T-helper 1 cell (primary cell): Measurements from ENCODE around the gene RPS6KA1.

ENCODE experiments used
- DNase-seq, 5 donors: peaks; one replicate each; pipeline ENCODE4 v3.0.0-alpha.2; 2012 to 2020

The RPS6KA1 gene

DNA sequence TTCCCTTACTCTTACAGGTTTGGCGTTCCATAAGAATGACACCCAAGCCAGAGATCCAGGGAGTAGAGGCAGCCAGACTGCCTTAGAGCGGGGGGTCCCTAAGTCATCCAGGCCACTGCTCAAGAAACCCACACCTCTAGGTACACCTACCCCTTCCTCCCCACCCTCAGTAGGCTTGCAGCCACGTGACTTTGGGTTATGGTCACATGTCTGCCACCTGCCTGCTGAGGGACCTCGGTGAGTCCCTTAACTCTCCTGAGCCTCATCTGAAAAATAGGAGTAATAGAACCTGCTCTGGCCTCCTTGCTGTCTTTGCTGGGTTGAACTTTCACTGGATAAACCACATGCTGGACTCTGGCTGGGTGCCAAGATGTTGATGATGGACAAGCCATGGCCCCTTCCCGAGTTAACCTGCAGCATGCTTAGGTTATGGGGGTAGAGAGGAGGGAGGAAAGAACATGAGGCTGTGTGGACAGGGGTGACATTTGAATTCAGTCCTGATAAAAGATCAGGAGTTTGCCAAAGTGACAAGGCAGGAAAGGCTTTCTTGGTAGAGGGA is 4.5 kb downstream of the RPS6KA1 start:
- DNase-seq = no peak

DNA sequence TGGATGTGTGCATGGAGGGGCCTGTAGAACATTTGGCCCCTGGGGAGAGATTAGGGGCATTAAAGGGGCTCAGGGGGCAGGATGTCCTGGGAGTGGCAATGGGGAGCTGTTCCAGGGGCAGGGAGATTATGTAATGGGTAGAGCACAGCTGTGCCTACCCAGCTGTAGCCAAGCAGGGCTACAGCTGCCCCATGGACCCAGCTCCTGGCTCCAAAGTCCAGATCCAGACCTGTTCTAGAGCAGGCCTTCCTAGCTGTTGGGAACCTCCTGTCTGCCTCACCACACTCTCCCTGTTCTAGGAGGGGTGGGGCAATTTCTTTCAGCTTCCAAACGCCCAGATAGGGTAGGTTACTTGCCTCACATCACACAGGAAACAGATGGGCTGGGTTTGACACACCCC is 5.6 kb downstream of the RPS6KA1 start:
- DNase-seq = no peak

DNA sequence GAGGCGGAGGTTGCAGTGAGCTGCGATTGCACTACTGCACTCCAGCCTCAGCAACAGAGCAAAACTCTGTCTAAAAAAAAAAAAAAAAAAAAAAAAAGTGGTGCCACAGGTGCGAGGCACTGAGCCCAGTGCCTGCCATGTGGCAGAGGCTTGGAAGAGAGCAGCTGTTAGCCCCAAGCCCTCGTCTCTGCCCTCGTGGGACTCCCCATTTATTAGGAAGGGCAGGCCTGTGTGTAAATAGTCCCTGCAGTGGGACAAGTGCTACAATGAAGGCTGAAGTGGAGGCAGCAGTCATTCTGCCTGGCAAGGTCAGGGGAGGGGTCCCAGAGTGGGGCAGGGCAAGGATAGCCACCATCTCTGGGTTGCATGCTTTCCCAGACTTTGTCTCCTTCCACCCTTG is 6.5 kb downstream of the RPS6KA1 start:
- no peak for DNase-seq

DNA sequence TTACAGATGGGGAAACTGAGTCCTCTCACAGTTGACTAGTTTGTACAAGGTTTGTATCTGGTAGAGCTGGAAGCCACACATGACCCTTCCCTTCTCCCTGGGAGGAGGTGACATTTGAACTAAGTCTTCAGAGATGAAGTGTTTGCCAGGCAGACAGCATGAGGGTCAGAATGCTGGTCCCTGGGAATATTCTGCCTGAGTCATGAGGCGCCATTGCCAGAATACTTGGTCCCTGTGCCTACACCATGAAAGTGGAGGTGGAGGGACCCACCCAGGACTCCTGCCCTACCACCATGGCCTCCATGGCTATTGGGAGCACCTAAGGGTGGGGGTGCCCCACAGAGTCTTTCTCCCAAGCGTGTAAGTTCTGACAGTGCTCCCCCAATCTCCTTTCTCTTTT is 7.0 kb downstream of the RPS6KA1 start:
- DNase-seq = no peak

DNA sequence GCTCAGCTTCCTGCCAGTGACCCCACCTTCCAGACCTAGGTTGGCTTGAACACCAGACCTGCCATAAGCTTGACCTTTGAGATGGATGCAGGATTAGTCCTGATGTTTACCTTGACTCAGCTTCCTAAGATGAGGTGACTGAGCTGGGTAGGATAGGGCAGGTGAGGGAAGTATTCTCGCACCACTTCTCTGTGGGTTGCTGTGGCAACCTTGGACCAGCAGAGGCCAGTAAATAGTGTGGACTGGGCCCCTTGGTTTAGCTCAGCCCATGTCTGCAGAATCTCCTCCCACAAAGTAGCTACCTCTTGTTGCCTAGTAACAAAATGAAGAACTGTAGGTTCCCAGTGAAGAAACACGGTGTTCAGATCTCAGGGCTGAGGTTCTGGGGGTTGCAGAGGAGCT is 8.4 kb downstream of the RPS6KA1 start:
- DNase-seq = no peak

DNA sequence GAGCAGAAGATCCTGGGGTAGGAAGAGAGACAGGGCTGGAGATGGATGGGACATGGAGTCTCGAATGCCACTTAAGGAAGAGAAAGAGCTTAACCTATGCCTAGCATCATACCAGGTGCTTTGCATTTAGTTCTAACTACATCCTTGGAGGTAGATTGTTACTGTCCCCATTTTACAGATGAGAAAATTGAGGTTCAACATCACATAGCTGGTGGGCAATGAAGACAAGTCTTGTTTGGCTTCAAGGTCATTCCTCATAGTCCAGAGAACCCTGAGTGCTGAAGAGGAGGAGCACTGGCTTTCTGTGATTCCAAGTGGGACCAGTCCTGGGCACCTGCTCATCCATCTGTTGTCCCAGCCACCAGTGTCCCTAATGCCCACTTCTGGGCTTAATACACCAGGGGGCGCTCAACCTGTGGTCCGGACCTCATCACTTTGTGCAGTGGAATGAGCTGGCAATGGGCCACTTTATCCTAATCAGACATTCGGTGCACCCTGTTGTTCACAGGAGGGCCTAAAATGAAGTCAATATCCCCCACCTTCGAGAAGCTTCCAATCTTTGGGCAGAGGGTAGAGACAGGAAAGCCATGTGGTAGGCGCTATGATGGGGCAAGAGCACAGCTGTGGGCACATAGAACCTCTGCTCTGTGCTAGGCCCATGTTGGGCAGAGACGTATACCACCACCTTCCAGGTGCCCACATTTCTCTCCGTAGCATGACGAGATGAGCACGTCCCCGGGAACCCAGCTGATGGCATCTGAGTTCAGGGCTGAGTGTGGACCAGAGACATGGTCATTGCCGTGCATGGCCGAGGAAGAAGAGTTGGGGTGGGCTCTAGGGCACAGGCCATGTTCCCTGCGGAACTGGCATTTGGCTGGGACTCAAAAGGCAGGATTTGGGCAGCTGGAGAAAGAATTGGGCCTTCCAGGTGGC is 9.2 kb downstream of the RPS6KA1 start:
- DNase-seq = peak in 4 of 5 donors; percentile 19 to 58 (median 36)

DNA sequence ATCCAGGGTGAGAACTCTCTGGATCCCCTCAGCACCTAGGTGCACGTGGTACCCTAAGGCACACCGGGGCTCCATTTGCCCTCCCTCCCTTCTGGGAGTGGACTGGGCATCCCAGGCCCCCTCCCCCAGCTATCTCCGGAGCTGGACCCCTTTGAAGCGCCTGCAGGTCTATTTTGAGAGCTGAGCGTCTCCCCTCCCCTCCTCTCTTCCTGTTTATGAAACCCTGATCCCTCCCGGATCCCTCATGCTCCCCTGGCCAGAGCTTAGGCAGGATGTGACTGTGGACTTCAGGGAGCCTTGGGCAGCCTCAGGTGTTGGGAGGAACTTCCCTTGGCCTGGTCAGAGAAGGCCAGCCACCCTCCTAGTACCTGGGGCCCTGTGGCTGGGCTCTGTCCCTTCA is 10.2 kb downstream of the RPS6KA1 start:
- no peak for DNase-seq

DNA sequence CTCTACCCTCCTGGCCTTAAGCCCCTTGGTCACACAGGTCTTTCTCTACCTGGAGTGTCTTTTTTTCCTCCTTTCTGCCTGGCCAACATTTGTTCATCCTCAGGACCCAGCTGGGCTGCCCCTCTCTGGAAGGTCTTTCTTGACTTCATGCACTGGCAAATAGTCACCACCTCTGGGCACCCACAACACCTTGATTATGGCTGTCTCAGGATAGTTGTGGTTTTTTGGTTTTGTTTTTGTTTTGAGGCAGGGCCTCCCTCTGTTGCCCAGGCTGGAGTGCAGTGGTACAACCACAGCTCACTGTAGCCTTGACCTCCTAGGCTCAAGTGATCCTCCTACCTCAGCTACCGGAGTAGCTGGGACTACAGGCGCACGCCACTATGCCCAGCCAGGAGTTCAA is 10.8 kb downstream of the RPS6KA1 start:
- DNase-seq = peak in 1 of 5 donors; percentile 54

DNA sequence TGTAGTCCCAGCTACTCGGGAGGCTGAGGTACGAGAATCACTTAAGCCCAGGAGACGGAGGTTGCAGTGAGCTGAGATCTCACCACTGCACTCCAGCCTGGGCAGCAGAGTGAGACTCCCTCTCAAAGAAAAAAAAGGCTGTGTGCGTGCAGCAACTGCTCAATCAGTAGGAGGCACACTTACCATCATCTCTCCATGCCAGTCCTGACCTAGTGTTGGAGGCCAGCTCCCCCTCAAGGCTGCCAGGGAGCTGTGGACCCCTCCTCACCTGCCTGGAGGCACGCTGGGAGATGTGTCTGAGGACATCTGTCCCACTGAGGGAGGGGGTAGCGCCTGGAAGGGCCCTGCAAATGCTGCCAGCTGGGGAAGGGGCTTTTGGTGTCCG is 11.9 kb downstream of the RPS6KA1 start:
- no peak for DNase-seq

DNA sequence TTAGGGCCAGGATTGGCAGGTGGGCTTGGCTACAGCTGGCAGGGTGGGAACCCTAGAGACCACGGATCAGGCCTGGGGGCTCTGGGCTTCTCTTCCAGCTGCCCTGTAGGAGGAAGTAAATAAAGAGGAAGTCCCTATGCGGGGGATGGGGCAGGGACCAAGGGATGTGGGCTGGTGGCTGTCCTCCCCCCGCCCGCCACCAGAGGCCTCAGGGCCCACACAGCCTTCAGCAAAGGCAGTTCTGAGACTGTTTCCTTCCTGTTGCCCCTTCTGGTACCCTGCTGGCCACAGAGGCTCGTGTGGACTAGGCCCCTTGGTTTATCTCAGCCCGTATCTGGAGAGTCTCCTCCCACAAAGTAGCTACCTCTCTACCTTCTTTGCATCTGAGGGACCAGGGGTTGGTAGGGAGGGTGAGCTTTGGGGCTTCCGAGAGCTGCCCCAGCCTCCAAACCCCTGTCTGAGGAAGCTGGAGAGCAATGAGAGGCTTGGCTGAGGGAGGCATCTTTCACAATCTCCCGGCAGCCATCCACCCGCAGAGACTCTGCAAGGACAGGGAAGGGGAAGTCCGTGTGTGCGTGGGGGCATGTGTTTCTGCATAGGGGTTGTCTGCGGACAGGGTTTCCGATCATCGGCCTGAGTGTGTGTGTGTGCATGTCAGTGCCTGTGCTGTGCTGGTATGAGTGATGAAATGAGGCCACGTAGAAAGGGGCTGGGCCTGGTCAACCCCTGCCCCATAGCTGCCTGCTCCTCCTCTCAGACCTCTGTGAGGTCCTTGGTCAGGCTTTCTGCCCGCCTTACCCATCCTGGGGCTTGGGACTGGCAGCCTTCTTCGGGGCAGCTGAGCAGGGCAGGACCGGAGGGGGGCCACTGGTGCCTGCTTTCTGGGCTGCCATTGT is 12.5 kb downstream of the RPS6KA1 start:
- peak; percentile 38 to 92 (median 52) for DNase-seq

DNA sequence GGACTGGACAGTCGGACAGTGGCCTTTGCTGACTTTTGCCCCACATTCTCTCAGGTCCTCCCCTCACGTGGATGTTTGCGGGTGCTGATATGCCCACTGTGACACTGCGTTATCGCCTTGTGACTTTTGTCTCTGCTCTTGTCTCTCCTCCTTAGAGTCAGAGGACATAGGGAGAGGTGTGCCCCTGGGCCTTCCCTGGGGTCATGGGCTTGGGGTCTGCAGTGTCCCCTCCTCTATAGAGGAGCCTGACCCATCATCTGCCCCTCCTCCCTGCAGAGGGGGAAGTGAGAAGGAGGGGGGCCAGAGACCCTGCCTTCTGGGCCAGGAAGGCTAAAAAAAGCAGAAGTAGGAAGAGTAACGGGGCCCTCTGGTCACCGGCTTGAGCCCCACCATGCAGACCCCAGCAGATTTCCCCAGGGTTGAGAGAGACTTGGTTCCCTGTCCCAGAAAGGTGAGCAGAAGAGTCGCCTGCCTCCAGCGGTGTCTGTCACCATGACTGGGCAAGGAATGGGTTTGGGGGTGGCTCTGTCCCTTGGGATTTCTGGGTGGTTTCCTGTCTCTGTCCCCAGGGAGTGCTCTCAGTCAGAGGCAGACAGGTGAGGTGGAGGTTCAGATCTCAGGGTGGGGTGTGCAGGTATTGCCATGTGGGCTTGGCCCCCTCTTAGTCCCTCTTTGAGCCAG is 13.3 kb downstream of the RPS6KA1 start:
- no peak for DNase-seq

DNA sequence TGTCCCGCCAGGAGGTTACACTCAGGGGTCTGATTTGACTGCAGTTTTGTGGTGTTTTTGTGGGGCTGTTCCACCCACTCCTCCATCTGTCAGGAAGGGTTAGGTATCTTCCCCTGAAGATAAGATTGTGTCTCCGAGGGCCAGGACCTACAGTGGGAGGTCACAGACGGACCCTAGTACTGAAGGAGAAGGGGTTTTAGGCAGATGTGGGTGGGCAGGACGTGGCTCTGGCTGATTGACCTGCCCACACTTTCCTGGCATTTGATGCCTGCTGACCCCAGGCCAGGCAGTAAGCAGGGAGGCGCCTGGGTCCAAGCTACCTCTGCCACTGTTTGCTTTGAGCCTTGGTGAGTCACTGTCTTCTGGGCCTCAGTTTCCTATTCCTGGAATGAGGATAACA is 13.9 kb downstream of the RPS6KA1 start:
- no peak for DNase-seq

DNA sequence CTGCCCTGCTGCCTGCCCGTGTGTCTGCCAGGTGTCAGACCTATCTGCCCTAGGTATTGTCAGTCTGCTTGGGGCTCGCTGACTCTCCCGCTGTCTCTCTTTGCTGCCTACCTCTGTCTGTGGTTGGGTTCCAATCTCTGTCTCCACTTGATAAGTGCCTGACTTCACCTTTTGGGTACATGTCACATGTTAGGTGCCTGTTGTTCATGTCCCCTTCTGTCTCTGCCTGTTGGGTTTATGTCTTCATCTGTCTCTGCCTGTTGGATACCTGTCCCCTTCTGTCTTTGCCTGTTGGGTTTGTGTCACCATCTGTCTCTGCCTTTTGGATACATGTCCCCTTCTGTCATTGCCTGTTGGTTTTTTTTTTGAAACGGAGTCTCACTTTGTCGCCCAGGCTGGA is 14.6 kb downstream of the RPS6KA1 start:
- no peak for DNase-seq

DNA sequence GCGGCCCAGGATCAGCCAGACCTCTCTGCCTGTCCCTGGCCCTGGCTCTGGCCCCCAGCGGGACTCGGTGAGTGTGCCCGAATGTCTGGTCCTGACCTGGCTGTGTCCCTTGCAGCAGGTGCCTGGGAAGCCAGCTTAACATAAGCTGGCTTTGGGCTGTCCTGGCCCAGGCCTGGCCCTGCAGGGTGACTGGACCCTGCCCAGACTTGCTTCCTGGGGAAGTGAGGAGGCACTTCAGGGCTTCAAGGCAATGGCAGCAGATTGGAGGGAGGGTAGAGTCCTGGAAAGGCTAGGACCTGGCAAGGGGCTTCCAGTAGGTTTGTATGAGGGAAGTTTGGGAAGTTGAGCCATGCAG is 16.4 kb downstream of the RPS6KA1 start:
- no peak for DNase-seq

DNA sequence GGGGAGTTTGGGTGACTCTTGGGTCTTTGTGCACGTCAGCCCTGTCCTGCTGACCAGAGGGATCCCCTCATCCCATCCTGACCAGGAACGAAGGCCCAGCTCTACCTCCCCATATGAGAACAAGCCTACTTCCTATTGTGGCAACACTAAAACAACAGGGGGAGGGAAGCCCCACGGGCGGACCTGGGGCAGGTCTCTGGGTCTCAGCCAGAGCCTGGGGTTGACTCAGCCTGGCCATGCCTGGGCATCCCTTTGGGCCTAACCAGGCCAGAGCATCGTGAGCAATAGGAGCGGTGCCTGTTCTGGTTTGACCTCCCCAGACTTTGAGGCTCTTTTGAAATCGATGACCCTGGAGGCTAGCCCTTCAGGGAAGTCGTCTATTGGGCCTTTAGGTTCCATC is 16.8 kb downstream of the RPS6KA1 start:
- no peak for DNase-seq

DNA sequence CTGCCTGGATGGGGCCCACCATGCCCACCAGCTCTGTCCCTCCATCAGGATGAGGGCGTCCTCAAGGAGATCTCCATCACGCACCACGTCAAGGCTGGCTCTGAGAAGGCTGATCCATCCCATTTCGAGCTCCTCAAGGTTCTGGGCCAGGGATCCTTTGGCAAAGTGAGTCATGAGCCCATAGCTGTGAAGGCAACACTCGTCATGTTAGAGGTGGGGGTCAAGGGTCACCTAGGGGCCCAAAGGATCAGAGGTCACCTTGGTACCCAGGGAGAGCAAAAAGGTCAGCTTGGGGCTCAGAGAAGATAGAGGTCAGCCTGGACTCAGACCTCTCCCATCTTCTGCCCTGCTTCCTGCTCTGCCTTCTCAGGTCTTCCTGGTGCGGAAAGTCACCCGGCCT is 17.3 kb downstream of the RPS6KA1 start:
- DNase-seq = no peak

DNA sequence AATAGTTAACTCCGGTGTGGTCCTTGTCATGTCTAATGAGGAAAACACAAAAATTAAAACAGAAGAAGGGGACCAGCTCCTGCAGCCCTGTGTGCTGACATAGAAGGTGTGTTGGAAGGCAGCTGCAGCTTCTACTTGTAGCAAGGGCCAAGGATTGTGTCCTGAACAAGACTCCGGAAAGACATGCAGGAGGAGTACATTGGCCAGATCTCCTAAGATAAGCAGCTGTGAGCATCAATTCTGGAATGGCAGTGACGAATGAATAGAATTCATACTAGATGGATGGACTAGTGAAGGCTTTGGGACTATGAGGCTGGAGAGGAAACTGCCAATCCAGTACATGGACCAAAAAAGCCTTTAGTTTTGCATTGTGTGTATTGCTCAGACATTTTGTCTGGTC is 19.3 kb downstream of the RPS6KA1 start:
- no peak for DNase-seq

DNA sequence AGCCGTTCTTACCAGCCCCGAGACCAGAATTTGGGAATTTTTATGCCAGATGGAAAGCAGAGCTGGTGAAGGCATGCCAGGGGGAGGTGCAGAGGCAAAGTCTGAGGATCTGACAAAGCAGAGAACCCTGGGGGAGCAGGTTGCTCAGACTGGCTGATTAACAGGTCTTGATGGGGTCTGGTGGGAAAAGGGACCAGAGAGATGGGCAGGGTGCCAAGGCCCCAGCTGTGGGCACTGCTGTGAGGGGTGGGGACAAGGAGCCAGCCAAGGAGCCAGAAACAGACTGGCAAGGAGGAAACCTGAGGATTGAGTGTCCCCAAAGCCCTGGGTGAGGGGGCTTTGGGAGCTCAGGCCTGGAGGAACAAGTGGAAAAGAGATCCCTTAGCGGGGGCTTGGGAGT is 21.4 kb downstream of the RPS6KA1 start:
- no peak for DNase-seq

DNA sequence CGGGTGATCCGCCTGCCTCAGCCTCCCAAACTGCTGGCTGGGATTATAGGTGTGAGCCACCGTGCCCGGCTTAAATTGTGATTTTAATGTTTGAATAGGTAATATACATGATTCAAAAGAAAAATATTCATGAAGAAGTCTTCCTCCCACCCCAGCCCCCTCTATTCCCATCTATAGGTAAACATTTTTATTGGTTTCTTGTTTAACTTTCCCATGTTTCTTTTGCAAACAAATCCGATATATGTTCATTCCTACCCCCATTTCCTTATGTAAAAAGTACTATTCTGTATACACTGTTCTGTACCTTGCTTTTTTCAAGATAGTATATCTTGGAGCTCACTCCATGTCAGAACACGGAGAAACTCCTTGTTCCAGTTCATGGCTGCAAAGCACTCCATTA is 23.2 kb downstream of the RPS6KA1 start:
- no peak for DNase-seq

DNA sequence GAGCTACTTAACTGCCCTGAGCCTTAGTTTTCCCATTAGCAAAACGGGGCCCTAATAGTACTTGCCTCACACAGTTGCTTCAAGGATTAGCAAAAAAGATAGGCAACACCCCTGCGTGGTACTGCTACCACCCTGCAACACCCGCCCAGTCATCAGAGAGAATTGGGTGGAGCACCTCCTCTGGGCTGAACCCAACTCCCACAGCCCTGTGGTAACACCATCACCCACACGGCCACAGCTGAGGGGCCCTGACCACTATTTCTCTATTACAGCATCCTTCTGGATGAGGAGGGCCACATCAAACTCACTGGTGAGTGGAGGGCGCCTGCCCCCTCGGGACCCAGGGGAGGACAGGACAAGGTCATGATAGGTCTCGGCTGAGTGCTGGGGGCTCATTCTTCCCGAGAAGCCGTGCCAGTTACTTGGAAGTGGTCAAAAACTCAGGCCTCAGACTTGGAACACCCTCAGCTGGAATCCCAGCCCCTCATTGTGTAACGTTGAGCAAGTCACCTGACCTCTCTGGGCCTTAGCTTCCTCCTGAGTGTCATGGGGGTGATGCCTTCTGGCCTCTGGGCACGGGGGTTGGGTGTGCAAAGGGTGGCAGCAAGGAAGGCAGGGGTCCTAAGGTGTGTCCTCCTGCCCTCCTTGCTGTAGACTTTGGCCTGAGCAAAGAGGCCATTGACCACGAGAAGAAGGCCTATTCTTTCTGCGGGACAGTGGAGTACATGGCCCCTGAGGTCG is 24.6 kb downstream of the RPS6KA1 start:
- DNase-seq = no peak

DNA sequence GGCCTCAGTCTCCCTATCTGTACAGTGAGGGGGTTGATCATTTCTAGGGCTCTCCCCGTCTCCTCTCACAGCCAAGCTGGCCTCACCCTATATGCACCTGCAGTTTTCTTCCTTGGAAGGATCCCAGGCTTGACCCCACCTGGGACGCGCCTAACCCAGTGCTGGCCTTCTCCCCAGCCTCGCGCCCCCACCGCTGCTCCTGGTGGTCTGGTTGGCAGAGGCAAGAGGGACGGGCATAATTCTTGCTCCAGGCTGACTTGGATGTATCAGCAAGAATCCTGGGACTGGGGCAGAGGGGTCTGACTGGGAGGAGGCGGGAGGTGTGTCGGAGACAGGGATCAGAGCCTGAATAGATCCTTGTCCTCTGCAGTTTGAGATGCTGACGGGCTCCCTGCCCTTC is 25.2 kb downstream of the RPS6KA1 start:
- DNase-seq = no peak

DNA sequence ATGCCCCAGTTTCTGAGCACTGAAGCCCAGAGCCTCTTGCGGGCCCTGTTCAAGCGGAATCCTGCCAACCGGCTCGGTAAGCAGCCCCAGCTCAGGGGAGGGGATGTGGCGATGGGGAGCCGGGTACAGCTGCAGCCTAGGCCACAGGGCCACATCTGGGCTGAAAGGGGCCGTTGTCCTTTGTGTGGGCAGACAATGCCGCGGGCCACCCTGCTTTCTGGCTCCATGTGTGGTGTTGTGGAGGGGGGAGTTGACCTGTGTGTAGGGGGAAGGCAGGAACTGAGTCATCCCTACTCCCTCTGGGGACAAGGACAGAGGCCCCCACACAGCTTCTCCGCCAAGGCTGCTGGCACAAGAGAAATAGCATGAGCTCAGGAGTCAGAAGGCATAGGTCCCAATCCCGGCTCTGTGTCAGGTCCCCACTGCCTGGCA is 26.0 kb downstream of the RPS6KA1 start:
- DNase-seq = no peak
